ENCODE results near the gene ADGRF5.

Gene ADGRF5

GRCh38 chr6:46921731-46922130, at the start of gene ADGRF5:
TSS of gene ADGRF5 (minus strand) at chr6:46921938. CDS start at chr6:46906762, 15,176 bp downstream.
- no peak for DNase-seq

GRCh38 chr6:46969206-46969605, 47.5 kb upstream of the ADGRF5 start:
- no peak for DNase-seq

- DNase-seq = no peak
Measured at GRCh38 chr6:46967826-46968349, 46.1 kb upstream of the ADGRF5 start.

GRCh38 chr6:46964716-46965519, 43.2 kb upstream of the ADGRF5 start:
- no peak for DNase-seq

- no peak for DNase-seq
Measured at GRCh38 chr6:46963626-46964025, 41.9 kb upstream of the ADGRF5 start.

GRCh38 chr6:46963039-46963438, 41.3 kb upstream of the ADGRF5 start:
- no peak for DNase-seq

- DNase-seq = no peak
Measured at GRCh38 chr6:46961711-46962110, 40.0 kb upstream of the ADGRF5 start.

GRCh38 chr6:46961232-46961631, 39.5 kb upstream of the ADGRF5 start:
- no peak for DNase-seq

- no peak for DNase-seq
Measured at GRCh38 chr6:46959419-46959818, 37.7 kb upstream of the ADGRF5 start.

- DNase-seq = no peak
Measured at GRCh38 chr6:46956409-46956808, 34.7 kb upstream of the ADGRF5 start.

- DNase-seq = peak; percentile 21
Measured at GRCh38 chr6:46954837-46955451, 33.2 kb upstream of the ADGRF5 start.

GRCh38 chr6:46953921-46954320, 32.2 kb upstream of the ADGRF5 start:
- no peak for DNase-seq

GRCh38 chr6:46949632-46950280, 28.0 kb upstream of the ADGRF5 start:
- DNase-seq = no peak

- no peak for DNase-seq
Measured at GRCh38 chr6:46948699-46949098, 27.0 kb upstream of the ADGRF5 start.

GRCh38 chr6:46947497-46947896, 25.8 kb upstream of the ADGRF5 start:
- DNase-seq = no peak

GRCh38 chr6:46940433-46941226, 18.9 kb upstream of the ADGRF5 start:
- DNase-seq = peak; percentile 89

GRCh38 chr6:46937642-46938041, 15.9 kb upstream of the ADGRF5 start:
- DNase-seq = no peak

GRCh38 chr6:46935687-46936086, 13.9 kb upstream of the ADGRF5 start:
- no peak for DNase-seq

GRCh38 chr6:46933751-46934150, 12.0 kb upstream of the ADGRF5 start:
- no peak for DNase-seq

GRCh38 chr6:46932526-46933319, 11.0 kb upstream of the ADGRF5 start:
- DNase-seq = no peak

GRCh38 chr6:46931416-46931815, 9.7 kb upstream of the ADGRF5 start:
- DNase-seq = no peak

- DNase-seq = no peak
Measured at GRCh38 chr6:46930331-46930730, 8.6 kb upstream of the ADGRF5 start.
